Tibial nerve (tissue), 4 donors: ENCODE data around the gene FMO5.

ENCODE experiments used
- CTCF ChIP-seq, 5 experiments: fragments of 200-600 bp in 3 of 5; fragments of 450-650 bp in 2 of 5; sonication (generic) in 3 of 5; IDR thresholded peaks; one replicate each; pipeline ENCODE4 v1.5.1; 2016 to 2019; ENCODE audit warnings: antibody characterized with exemption in 5 of 5, mild to moderate bottlenecking in 3 of 5, moderate library complexity in 2 of 5
- EP300 ChIP-seq, 2 donors: sonication (generic); formaldehyde crosslinking; IDR thresholded peaks; one replicate each; pipeline ENCODE4 v1.6.1; 2017; ENCODE audit warnings: antibody characterized with exemption in 2 of 2, mild to moderate bottlenecking in 1 of 2
- POLR2A ChIP-seq, 2 donors: fragments of 450-650 bp; IDR thresholded peaks; one replicate each; pipeline ENCODE4 v1.6.1; 2017; ENCODE audit warnings: antibody characterized with exemption in 2 of 2, mild to moderate bottlenecking in 2 of 2, moderate library complexity in 2 of 2

GRCh38 chr1:147267711-147268110 lies 42.6 kb upstream of the FMO5 start:
- TF ChIP-seq POLR2A (IDR thresholded peaks at IDR 0.05) (no peak), CTCF (IDR thresholded peaks at IDR 0.05) (no peak), EP300 (IDR thresholded peaks at IDR 0.05) (no peak)
